Stimulated activated CD4-positive, alpha-beta T cell treated with anti-CD3 and anti-CD28 coated beads, TNF-alpha, amount 100 ng/mL, for 48 hours (primary cell): Measurements from ENCODE around the gene GALNT1.
A peak's percentile ranks its signal among the peaks of the same experiment; 100 is the strongest.

Experiments used
- DNase-seq, 3 donors: peaks; one replicate each; pipeline ENCODE4 v3.0.0-alpha.2; 2020; ENCODE audit warnings: low read depth in 3 of 3

Gene GALNT1

DNA sequence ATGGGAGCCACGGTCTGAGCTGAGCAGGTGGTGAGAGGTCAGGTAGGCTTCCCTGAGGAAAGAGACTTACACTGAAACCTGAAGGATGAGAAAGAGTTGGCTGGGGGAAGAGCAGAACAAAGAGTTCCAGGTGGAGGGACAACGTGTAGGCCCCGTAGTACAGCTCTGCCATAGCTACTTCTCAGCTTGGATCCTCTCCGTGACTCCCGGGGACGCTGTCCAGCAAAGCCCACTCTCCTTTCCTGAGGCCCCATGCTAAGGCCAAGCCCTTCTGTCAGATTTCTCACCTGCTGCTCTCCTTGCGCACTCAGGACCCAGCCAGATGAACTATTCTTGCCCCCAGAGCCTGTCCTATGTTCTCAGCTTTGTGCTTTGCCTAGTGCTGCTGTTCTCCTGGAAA is 173.8 kb downstream of the GALNT1 start:
- DNase-seq = no peak

DNA sequence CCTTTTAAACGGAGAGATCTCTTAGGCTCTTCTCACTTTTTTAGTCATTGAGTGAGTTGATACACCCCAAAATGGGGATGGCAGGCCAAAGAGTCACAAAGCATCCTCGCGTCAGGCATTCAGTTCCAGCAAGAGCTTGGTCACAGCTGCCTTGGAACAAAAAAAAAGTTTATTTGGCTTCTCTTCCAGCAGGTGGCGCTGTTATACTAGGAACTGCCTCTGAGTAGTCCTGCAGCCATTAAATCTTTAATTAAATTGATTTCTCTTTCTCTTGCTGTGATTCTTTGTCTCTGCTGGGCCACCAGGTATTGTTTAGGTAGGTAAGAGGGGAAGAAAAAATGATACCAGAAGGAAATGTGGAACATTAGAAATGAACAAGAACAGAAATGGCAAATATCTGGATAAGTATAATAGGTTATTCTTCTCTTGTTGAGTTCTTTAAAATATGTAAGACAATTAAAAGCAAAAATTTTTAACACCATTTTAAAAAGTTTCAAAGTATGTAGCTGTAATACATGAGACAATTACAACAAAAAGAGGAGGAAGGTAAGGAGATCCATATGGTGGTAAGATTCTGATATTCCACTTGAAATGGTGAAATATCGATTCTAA is 175.1 kb downstream of the GALNT1 start:
- peak; percentile 29 to 38 (median 31) for DNase-seq
